Measurements from ENCODE around the gene RBM4B.

RBM4B gene

GRCh38 chr11:66705587-66706335 lies 28.1 kb upstream of the RBM4B start:
- Histone ChIP-seq H3K9ac (ENCODE audit: low read depth, low read length) (no peak overlapping the region), H3K9me3 (ENCODE audit: control insufficient read depth, insufficient read depth, low read length) (no peaks in the 10 kb centered on the region), H3K4me3 (ENCODE audit: low read depth, low read length) (no peak overlapping the region), H3K36me3 (ENCODE audit: control insufficient read depth, insufficient read depth, low read length) (peaks cover 75% of the 10 kb centered on the region), H3K4me1 (ENCODE audit: control insufficient read depth, insufficient read depth, low read length) (no peaks in the 10 kb centered on the region), H3K27me3 (ENCODE audit: control insufficient read depth, insufficient read depth, low read length) (no peaks in the 10 kb centered on the region), H3K27ac (ENCODE audit: low read depth, low read length) (no peak overlapping the region)

GRCh38 chr11:66704659-66705360 lies 27.1 kb upstream of the RBM4B start:
- no peak overlapping the region for H3K9ac ChIP-seq (ENCODE audit: low read depth, low read length)
- no peaks in the 10 kb centered on the region for H3K9me3 ChIP-seq (ENCODE audit: control insufficient read depth, insufficient read depth, low read length)
- no peak overlapping the region for H3K4me3 ChIP-seq (ENCODE audit: low read depth, low read length)
- no peak overlapping the region for H3K27ac ChIP-seq (ENCODE audit: low read depth, low read length)
- H3K4me1 ChIP-seq (ENCODE audit: control insufficient read depth, insufficient read depth, low read length) = no peaks in the 10 kb centered on the region
- peaks cover 76% of the 10 kb centered on the region for H3K36me3 ChIP-seq (ENCODE audit: control insufficient read depth, insufficient read depth, low read length)
- H3K27me3 ChIP-seq (ENCODE audit: control insufficient read depth, insufficient read depth, low read length) = no peaks in the 10 kb centered on the region

- no peaks in the 10 kb centered on the region for H3K27me3 ChIP-seq (ENCODE audit: control insufficient read depth, insufficient read depth, low read length)
- no peaks in the 10 kb centered on the region for H3K9me3 ChIP-seq (ENCODE audit: control insufficient read depth, insufficient read depth, low read length)
- no peak overlapping the region for H3K4me3 ChIP-seq (ENCODE audit: low read depth, low read length)
- H3K9ac ChIP-seq (ENCODE audit: low read depth, low read length) = no peak overlapping the region
- no peaks in the 10 kb centered on the region for H3K4me1 ChIP-seq (ENCODE audit: control insufficient read depth, insufficient read depth, low read length)
- peaks cover 77% of the 10 kb centered on the region for H3K36me3 ChIP-seq (ENCODE audit: control insufficient read depth, insufficient read depth, low read length)
- no peak overlapping the region for H3K27ac ChIP-seq (ENCODE audit: low read depth, low read length)
Observed at GRCh38 chr11:66701432-66702240, 23.9 kb upstream of the RBM4B start.

GRCh38 chr11:66700742-66701141 lies 23.1 kb upstream of the RBM4B start:
- no peak overlapping the region for H3K27ac ChIP-seq (ENCODE audit: low read depth, low read length)
- H3K9me3 ChIP-seq (ENCODE audit: control insufficient read depth, insufficient read depth, low read length) = no peaks in the 10 kb centered on the region
- H3K4me1 ChIP-seq (ENCODE audit: control insufficient read depth, insufficient read depth, low read length) = no peaks in the 10 kb centered on the region
- peaks cover 82% of the 10 kb centered on the region for H3K36me3 ChIP-seq (ENCODE audit: control insufficient read depth, insufficient read depth, low read length)
- no peak overlapping the region for H3K9ac ChIP-seq (ENCODE audit: low read depth, low read length)
- H3K4me3 ChIP-seq (ENCODE audit: low read depth, low read length) = no peak overlapping the region
- no peaks in the 10 kb centered on the region for H3K27me3 ChIP-seq (ENCODE audit: control insufficient read depth, insufficient read depth, low read length)

GRCh38 chr11:66700337-66700736 lies 22.6 kb upstream of the RBM4B start:
- peaks cover 81% of the 10 kb centered on the region for H3K36me3 ChIP-seq (ENCODE audit: control insufficient read depth, insufficient read depth, low read length)
- H3K27ac ChIP-seq (ENCODE audit: low read depth, low read length) = no peak overlapping the region
- no peak overlapping the region for H3K4me3 ChIP-seq (ENCODE audit: low read depth, low read length)
- no peak overlapping the region for H3K9ac ChIP-seq (ENCODE audit: low read depth, low read length)
- no peaks in the 10 kb centered on the region for H3K4me1 ChIP-seq (ENCODE audit: control insufficient read depth, insufficient read depth, low read length)
- H3K9me3 ChIP-seq (ENCODE audit: control insufficient read depth, insufficient read depth, low read length) = no peaks in the 10 kb centered on the region
- no peaks in the 10 kb centered on the region for H3K27me3 ChIP-seq (ENCODE audit: control insufficient read depth, insufficient read depth, low read length)

GRCh38 chr11:66698491-66698890 lies 20.8 kb upstream of the RBM4B start:
- H3K4me3 ChIP-seq (ENCODE audit: low read depth, low read length) = no peak overlapping the region
- H3K27ac ChIP-seq (ENCODE audit: low read depth, low read length) = no peak overlapping the region
- no peaks in the 10 kb centered on the region for H3K27me3 ChIP-seq (ENCODE audit: control insufficient read depth, insufficient read depth, low read length)
- H3K4me1 ChIP-seq (ENCODE audit: control insufficient read depth, insufficient read depth, low read length) = no peaks in the 10 kb centered on the region
- no peak overlapping the region for H3K9ac ChIP-seq (ENCODE audit: low read depth, low read length)
- peaks cover 80% of the 10 kb centered on the region for H3K36me3 ChIP-seq (ENCODE audit: control insufficient read depth, insufficient read depth, low read length)
- H3K9me3 ChIP-seq (ENCODE audit: control insufficient read depth, insufficient read depth, low read length) = no peaks in the 10 kb centered on the region

GRCh38 chr11:66697988-66698387 lies 20.3 kb upstream of the RBM4B start:
- Histone ChIP-seq H3K4me3 (ENCODE audit: low read depth, low read length) (no peak overlapping the region), H3K9ac (ENCODE audit: low read depth, low read length) (no peak overlapping the region), H3K27me3 (ENCODE audit: control insufficient read depth, insufficient read depth, low read length) (no peaks in the 10 kb centered on the region), H3K9me3 (ENCODE audit: control insufficient read depth, insufficient read depth, low read length) (no peaks in the 10 kb centered on the region), H3K27ac (ENCODE audit: low read depth, low read length) (no peak overlapping the region), H3K4me1 (ENCODE audit: control insufficient read depth, insufficient read depth, low read length) (no peaks in the 10 kb centered on the region), H3K36me3 (ENCODE audit: control insufficient read depth, insufficient read depth, low read length) (peaks cover 85% of the 10 kb centered on the region)

- Histone ChIP-seq H3K36me3 (ENCODE audit: control insufficient read depth, insufficient read depth, low read length) (peaks cover 91% of the 10 kb centered on the region), H3K27ac (ENCODE audit: low read depth, low read length) (no peak overlapping the region), H3K4me1 (ENCODE audit: control insufficient read depth, insufficient read depth, low read length) (no peaks in the 10 kb centered on the region), H3K9me3 (ENCODE audit: control insufficient read depth, insufficient read depth, low read length) (no peaks in the 10 kb centered on the region), H3K4me3 (ENCODE audit: low read depth, low read length) (no peak overlapping the region), H3K27me3 (ENCODE audit: control insufficient read depth, insufficient read depth, low read length) (no peaks in the 10 kb centered on the region), H3K9ac (ENCODE audit: low read depth, low read length) (no peak overlapping the region)
Observed at GRCh38 chr11:66696146-66696545, 18.5 kb upstream of the RBM4B start.

GRCh38 chr11:66694732-66695207 lies 17.1 kb upstream of the RBM4B start:
- Histone ChIP-seq H3K36me3 (ENCODE audit: control insufficient read depth, insufficient read depth, low read length) (peaks cover 89% of the 10 kb centered on the region), H3K27me3 (ENCODE audit: control insufficient read depth, insufficient read depth, low read length) (no peaks in the 10 kb centered on the region), H3K4me1 (ENCODE audit: control insufficient read depth, insufficient read depth, low read length) (no peaks in the 10 kb centered on the region), H3K9ac (ENCODE audit: low read depth, low read length) (no peak overlapping the region), H3K4me3 (ENCODE audit: low read depth, low read length) (no peak overlapping the region), H3K27ac (ENCODE audit: low read depth, low read length) (peak overlapping the region; percentile 7), H3K9me3 (ENCODE audit: control insufficient read depth, insufficient read depth, low read length) (no peaks in the 10 kb centered on the region)

GRCh38 chr11:66694056-66694410 lies 16.3 kb upstream of the RBM4B start:
- Histone ChIP-seq H3K4me3 (ENCODE audit: low read depth, low read length) (no peak overlapping the region), H3K4me1 (ENCODE audit: control insufficient read depth, insufficient read depth, low read length) (no peaks in the 10 kb centered on the region), H3K9me3 (ENCODE audit: control insufficient read depth, insufficient read depth, low read length) (no peaks in the 10 kb centered on the region), H3K36me3 (ENCODE audit: control insufficient read depth, insufficient read depth, low read length) (peaks cover 87% of the 10 kb centered on the region), H3K9ac (ENCODE audit: low read depth, low read length) (no peak overlapping the region), H3K27ac (ENCODE audit: low read depth, low read length) (no peak overlapping the region), H3K27me3 (ENCODE audit: control insufficient read depth, insufficient read depth, low read length) (no peaks in the 10 kb centered on the region)

Data from HUES48 (cell line).